Lower leg skin (tissue), 3 donors: ENCODE data around the gene RIIAD1.

ENCODE experiments used
- POLR2A ChIP-seq, 2 donors: fragments of 450-650 bp; IDR thresholded peaks; one replicate each; pipeline ENCODE4 v1.6.1; 2016 to 2017; ENCODE audit warnings: antibody characterized with exemption in 2 of 2, mild to moderate bottlenecking in 1 of 2, moderate library complexity in 1 of 2
- TF ChIP-seq, protein P1 (sequence below), 3 donors: fragments of 450-650 bp; IDR thresholded peaks; one replicate each; pipeline ENCODE4 v1.5.1; 2016; ENCODE audit warnings: antibody characterized with exemption in 3 of 3, mild to moderate bottlenecking in 3 of 3, moderate library complexity in 2 of 3

DNA sequence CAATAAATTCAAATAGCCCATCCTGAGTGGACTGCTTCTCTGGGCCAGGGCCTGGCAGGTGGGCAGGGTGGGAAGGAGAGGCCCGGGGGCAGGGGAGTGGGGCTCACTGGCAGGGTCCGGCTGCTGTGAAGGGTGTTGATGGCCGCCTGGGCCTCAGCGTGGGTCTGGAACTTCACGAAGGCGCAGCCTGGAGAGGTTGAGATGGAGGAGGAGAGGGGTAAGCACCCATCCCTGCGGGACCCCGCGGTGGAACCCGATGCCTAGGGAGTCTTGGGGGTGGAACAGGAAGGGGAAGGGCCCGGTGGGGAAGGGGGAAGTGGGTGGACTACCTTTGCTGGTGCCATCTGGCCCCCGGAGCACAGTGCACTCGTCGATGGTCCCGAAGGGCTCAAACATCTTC lies 12.4 kb upstream of the RIIAD1 start:
- TF ChIP-seq, protein P1, sequence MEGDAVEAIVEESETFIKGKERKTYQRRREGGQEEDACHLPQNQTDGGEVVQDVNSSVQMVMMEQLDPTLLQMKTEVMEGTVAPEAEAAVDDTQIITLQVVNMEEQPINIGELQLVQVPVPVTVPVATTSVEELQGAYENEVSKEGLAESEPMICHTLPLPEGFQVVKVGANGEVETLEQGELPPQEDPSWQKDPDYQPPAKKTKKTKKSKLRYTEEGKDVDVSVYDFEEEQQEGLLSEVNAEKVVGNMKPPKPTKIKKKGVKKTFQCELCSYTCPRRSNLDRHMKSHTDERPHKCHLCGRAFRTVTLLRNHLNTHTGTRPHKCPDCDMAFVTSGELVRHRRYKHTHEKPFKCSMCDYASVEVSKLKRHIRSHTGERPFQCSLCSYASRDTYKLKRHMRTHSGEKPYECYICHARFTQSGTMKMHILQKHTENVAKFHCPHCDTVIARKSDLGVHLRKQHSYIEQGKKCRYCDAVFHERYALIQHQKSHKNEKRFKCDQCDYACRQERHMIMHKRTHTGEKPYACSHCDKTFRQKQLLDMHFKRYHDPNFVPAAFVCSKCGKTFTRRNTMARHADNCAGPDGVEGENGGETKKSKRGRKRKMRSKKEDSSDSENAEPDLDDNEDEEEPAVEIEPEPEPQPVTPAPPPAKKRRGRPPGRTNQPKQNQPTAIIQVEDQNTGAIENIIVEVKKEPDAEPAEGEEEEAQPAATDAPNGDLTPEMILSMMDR (IDR thresholded peaks at IDR 0.05) = no peak
- no peak for TF ChIP-seq POLR2A (IDR thresholded peaks at IDR 0.05)
